Hepatic stellate cell (primary cell): ENCODE results near the gene IWS1.
"Not testable (repeated sequence)": the region's sequence is repeated elsewhere in the genome, so short reads cannot be mapped to it uniquely, and the experiment has no call there.

Experiments
- DNase-seq: peaks from one replicate; pipeline ENCODE4 v3.0.0; 2011; ENCODE audit warnings: low spot score

The IWS1 gene

GRCh38 chr2:127560931-127561280, 34.6 kb upstream of the IWS1 start:
- no peak for DNase-seq

GRCh38 chr2:127560201-127560930, 34.1 kb upstream of the IWS1 start:
- no peak for DNase-seq

GRCh38 chr2:127559454-127559853, 33.2 kb upstream of the IWS1 start:
- DNase-seq = no peak

- DNase-seq = no peak
Measured at GRCh38 chr2:127558911-127559310, 32.6 kb upstream of the IWS1 start.

- no peak for DNase-seq
Measured at GRCh38 chr2:127552846-127553245, 26.6 kb upstream of the IWS1 start.

GRCh38 chr2:127552336-127552735, 26.0 kb upstream of the IWS1 start:
- no peak for DNase-seq

- DNase-seq = no peak
Measured at GRCh38 chr2:127551221-127551930, 25.1 kb upstream of the IWS1 start.

GRCh38 chr2:127546797-127547196, 20.5 kb upstream of the IWS1 start:
- no peak for DNase-seq

GRCh38 chr2:127545796-127546195, 19.5 kb upstream of the IWS1 start:
- DNase-seq = no peak

- no peak for DNase-seq
Measured at GRCh38 chr2:127545189-127545588, 18.9 kb upstream of the IWS1 start.

- not testable (repeated sequence) for DNase-seq
Measured at GRCh38 chr2:127543013-127543501, 16.8 kb upstream of the IWS1 start.

GRCh38 chr2:127542231-127542630, 15.9 kb upstream of the IWS1 start:
- DNase-seq = no peak

- no peak for DNase-seq
Measured at GRCh38 chr2:127541809-127542208, 15.5 kb upstream of the IWS1 start.

- no peak for DNase-seq
Measured at GRCh38 chr2:127537644-127538043, 11.4 kb upstream of the IWS1 start.

GRCh38 chr2:127536707-127537541, 10.6 kb upstream of the IWS1 start:
- no peak for DNase-seq

GRCh38 chr2:127535918-127536317, 9.6 kb upstream of the IWS1 start:
- DNase-seq = no peak

- no peak for DNase-seq
Measured at GRCh38 chr2:127535422-127535901, 9.2 kb upstream of the IWS1 start, which contains the start of gene MYO7B. TSS of gene MYO7B (plus strand) at chr2:127535683. CDS start at chr2:127559723, 24,040 bp downstream.

- DNase-seq = no peak
Measured at GRCh38 chr2:127532296-127532695, 6.0 kb upstream of the IWS1 start.

- peak; percentile 44 for DNase-seq
Measured at GRCh38 chr2:127531221-127531648, 4.9 kb upstream of the IWS1 start.

- DNase-seq = no peak
Measured at GRCh38 chr2:127530245-127531140, 4.2 kb upstream of the IWS1 start.

- not testable (repeated sequence) for DNase-seq
Measured at GRCh38 chr2:127529416-127529815, 3.1 kb upstream of the IWS1 start.
